HG02852 (cell line): ENCODE data around the gene NUDT4B.
"Not testable (repeated sequence)": the region's sequence is repeated elsewhere in the genome, so short reads cannot be mapped to it uniquely, and the experiment has no call there.

ENCODE experiments used
- ATAC-seq: cut with Tn5 transposase; IDR thresholded peaks from one replicate; pipeline ENCODE4 v1.9.1; 2021; ENCODE audit warnings: mild to moderate bottlenecking, moderate library complexity; ENCODE audit not compliant: unreplicated experiment

Gene NUDT4B

GRCh38 chr1:148793762-148794332 lies 45.3 kb downstream of the NUDT4B start:
- not testable (repeated sequence) for ATAC-seq
